ACC112 (cell line): ENCODE results near the gene PRKCB.
"Not testable (repeated sequence)": the region's sequence is repeated elsewhere in the genome, so short reads cannot be mapped to it uniquely, and the experiment has no call there.

Source experiments
- H2AFZ ChIP-seq: fragments of 200-600 bp; sonication (generic); one replicate; pipeline ENCODE4 v1.6.0; 2017; ENCODE audit warnings: antibody characterized with exemption, low read length; ENCODE audit not compliant: unreplicated experiment
- H3K27ac ChIP-seq: fragments of 200-600 bp; sonication (generic); 2 replicates; pipeline ENCODE4 v1.5.1; 2014; ENCODE audit warnings: low read depth, mild to moderate bottlenecking, antibody characterized with exemption, low read length, moderate library complexity
- H3K27me3 ChIP-seq: fragments of 200-600 bp; sonication (generic); 2 replicates; pipeline ENCODE4 v1.6.1; 2014; ENCODE audit warnings: mild to moderate bottlenecking, antibody characterized with exemption, low read length, moderate library complexity, mixed read lengths; ENCODE audit not compliant: insufficient read depth
- H3K36me3 ChIP-seq: fragments of 200-600 bp; sonication (generic); 2 replicates; pipeline ENCODE4 v1.6.1; 2016; ENCODE audit warnings: mild to moderate bottlenecking, antibody characterized with exemption, low read length, moderate library complexity, mixed read lengths; ENCODE audit not compliant: insufficient read depth
- H3K4me1 ChIP-seq: fragments of 200-600 bp; sonication (generic); one replicate; pipeline ENCODE4 v1.6.1; 2016; ENCODE audit warnings: low read length, mixed read lengths; ENCODE audit not compliant: insufficient read depth, unreplicated experiment, control insufficient read depth
- H3K4me3 ChIP-seq: fragments of 200-600 bp; sonication (generic); 2 replicates; pipeline ENCODE4 v1.5.1; 2014; ENCODE audit warnings: mild to moderate bottlenecking, low read depth, low read length
- H3K79me2 ChIP-seq: fragments of 200-600 bp; sonication (generic); one replicate; pipeline ENCODE4 v1.6.0; 2016; ENCODE audit warnings: low read length; ENCODE audit not compliant: control insufficient read depth, unreplicated experiment, insufficient read depth

The PRKCB gene

DNA sequence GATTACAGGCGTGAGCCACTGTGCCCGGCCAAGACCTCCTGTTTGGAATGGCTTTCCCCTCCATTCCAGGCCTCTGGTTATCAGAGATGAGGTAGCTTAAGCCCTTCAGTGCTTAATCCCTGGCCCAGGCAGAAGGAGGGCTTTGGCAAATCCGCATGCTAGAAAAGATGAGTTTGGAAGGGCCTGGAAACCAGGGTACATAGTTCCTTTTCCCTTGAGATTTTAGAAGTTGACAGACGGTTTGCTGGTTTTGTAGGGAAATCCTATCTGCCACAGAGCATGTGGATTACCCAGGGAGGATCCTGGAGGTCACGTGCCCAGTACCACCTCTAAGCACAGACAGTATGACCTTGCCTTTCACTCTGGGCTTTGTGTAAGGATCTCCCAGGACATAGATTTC is 305.7 kb downstream of the PRKCB start:
- H3K36me3 ChIP-seq: no peaks in the 10 kb centered on the region
- H3K27me3 ChIP-seq: no peaks in the 10 kb centered on the region
- H3K4me1 ChIP-seq: no peaks in the 10 kb centered on the region

DNA sequence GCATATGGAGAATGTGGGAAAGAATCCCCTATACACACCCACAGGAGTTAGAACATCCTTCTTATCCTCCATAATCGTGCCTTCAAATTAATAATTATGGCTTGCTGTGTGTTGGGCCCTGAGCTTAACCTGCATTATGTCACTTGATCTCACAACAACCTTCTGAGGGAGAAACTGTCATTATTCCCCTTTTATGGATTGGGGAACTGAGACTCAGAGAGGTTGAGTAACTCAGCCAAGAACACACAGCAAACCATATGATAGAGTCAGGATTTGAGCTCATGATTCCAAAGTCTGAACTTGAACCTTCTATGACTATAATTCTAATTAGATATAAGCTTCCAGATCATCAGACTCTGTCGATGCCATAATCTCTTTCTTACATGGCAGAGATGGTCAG is 306.1 kb downstream of the PRKCB start:
- Histone ChIP-seq H2AFZ (no peak overlapping the region), H3K27me3 (no peaks in the 10 kb centered on the region), H3K4me3 (no peak overlapping the region), H3K27ac (no peak overlapping the region), H3K36me3 (no peaks in the 10 kb centered on the region), H3K4me1 (no peaks in the 10 kb centered on the region), H3K79me2 (no peaks in the 10 kb centered on the region)

More for the DNA sequence above, 305.7 kb downstream of the PRKCB start:
- no peak overlapping the region for H3K4me3 ChIP-seq
- no peaks in the 10 kb centered on the region for H3K79me2 ChIP-seq
- H2AFZ ChIP-seq: no peak overlapping the region
- no peak overlapping the region for H3K27ac ChIP-seq

DNA sequence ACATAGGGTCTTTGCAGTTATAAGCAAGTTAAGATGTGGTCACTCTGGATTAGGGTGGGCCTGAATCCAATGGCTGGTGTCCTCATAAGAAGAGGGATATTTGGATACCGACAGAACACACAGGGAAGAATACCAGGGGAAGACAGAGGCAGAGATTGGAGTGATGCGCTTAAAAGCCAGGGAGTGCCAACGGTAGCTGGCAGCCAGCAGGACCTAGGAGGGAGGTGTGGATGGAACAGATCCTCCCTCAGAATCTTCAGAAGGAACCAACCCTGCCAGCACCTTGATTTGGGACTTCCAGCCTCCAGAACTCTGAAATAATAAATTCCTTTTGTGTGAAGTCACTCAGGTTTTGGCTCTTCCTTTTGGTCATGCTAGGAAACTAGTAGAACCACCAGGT is 310.1 kb downstream of the PRKCB start:
- Histone ChIP-seq H3K79me2 (no peaks in the 10 kb centered on the region), H3K4me3 (no peak overlapping the region), H3K27ac (no peak overlapping the region), H3K4me1 (no peaks in the 10 kb centered on the region), H2AFZ (no peak overlapping the region), H3K27me3 (no peaks in the 10 kb centered on the region), H3K36me3 (no peaks in the 10 kb centered on the region)

DNA sequence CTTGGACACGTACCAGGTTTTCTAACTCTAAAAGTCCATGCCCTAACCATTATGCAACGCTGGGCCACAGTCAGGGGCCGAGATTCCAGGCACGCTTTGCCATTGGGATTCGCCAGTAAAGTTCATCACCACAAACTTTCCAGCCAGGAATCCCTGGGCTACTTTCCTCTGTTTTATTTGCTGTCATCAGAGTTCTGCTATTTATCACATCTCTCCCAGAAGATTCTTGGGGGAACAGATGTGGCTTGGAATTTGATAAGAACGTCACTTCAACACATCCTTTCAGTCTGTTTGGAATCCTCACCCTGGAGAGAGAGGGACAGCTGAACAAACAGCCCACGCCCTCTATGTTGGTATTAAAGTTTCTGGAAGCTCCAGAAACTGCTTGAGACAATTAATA is 310.7 kb downstream of the PRKCB start:
- H3K4me1 ChIP-seq: no peaks in the 10 kb centered on the region
- H2AFZ ChIP-seq: no peak overlapping the region
- H3K27ac ChIP-seq: no peak overlapping the region
- no peaks in the 10 kb centered on the region for H3K36me3 ChIP-seq
- H3K27me3 ChIP-seq: no peaks in the 10 kb centered on the region
- no peak overlapping the region for H3K4me3 ChIP-seq
- no peaks in the 10 kb centered on the region for H3K79me2 ChIP-seq

- no peak overlapping the region for H3K4me3 ChIP-seq
- no peaks in the 10 kb centered on the region for H3K4me1 ChIP-seq
- no peaks in the 10 kb centered on the region for H3K79me2 ChIP-seq
- H2AFZ ChIP-seq: no peak overlapping the region
- no peaks in the 10 kb centered on the region for H3K27me3 ChIP-seq
- no peak overlapping the region for H3K27ac ChIP-seq
- H3K36me3 ChIP-seq: no peaks in the 10 kb centered on the region
Observed at GRCh38 chr16:24149102-24149501, 313.3 kb downstream of the PRKCB start.

DNA sequence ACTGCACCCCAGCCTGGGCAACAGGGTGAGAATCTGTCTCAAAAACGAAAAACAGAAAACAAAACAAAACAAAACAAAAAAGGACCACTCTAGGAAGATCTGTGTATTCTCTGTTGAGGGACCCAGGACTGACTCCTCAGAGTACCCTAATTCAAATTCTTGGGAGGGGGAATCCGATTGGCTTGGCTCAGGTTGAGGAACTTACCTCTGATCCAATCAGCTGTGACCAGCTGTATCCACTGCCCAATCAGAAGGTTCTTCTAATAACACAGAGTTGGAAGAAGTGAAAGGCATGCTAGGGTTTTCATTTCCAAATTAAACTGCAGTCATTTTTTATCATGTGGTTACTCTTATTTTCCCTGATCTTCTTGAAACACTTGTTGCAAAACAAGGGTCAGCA is 314.5 kb downstream of the PRKCB start:
- Histone ChIP-seq H3K4me1 (no peaks in the 10 kb centered on the region), H3K27ac (no peak overlapping the region), H3K79me2 (no peaks in the 10 kb centered on the region), H2AFZ (no peak overlapping the region), H3K4me3 (no peak overlapping the region), H3K27me3 (no peaks in the 10 kb centered on the region), H3K36me3 (no peaks in the 10 kb centered on the region)

- Histone ChIP-seq H3K4me3 (no peak overlapping the region), H2AFZ (no peak overlapping the region), H3K36me3 (no peaks in the 10 kb centered on the region), H3K4me1 (no peaks in the 10 kb centered on the region), H3K79me2 (no peaks in the 10 kb centered on the region), H3K27ac (no peak overlapping the region), H3K27me3 (no peaks in the 10 kb centered on the region)
Observed at GRCh38 chr16:24151482-24151939, 315.7 kb downstream of the PRKCB start.

DNA sequence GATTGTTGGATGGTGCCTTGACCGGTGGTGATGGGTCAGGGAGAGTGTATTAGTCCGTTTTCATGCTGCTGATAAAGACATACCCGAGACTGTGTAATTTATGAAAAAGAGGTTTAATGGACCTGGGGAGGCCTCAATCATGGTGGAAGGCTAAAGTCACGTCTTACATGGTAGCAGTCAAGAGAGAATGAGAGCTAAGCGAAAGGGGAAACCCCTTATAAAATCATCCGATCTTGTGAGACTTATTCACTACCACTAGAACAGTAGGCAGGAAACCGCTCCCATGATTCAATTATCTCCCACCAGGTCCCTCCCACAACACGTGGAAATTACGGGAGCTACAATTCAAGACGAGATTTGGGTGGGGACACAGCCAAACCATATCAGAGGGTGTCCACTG is 316.3 kb downstream of the PRKCB start:
- H2AFZ ChIP-seq, H3K4me3 ChIP-seq, H3K27me3 ChIP-seq, H3K27ac ChIP-seq, H3K79me2 ChIP-seq, H3K36me3 ChIP-seq, H3K4me1 ChIP-seq: not testable (repeated sequence)

- H2AFZ ChIP-seq: no peak overlapping the region
- no peaks in the 10 kb centered on the region for H3K36me3 ChIP-seq
- H3K4me3 ChIP-seq: no peak overlapping the region
- no peaks in the 10 kb centered on the region for H3K27me3 ChIP-seq
- H3K27ac ChIP-seq: no peak overlapping the region
- no peaks in the 10 kb centered on the region for H3K79me2 ChIP-seq
- H3K4me1 ChIP-seq: no peaks in the 10 kb centered on the region
Observed at GRCh38 chr16:24152826-24153225, 317.0 kb downstream of the PRKCB start.

GRCh38 chr16:24156777-24157176 is 321.0 kb downstream of the PRKCB start:
- Histone ChIP-seq H3K27me3 (no peaks in the 10 kb centered on the region), H3K4me1 (no peaks in the 10 kb centered on the region), H3K79me2 (no peaks in the 10 kb centered on the region), H2AFZ (no peak overlapping the region), H3K27ac (no peak overlapping the region), H3K36me3 (no peaks in the 10 kb centered on the region), H3K4me3 (no peak overlapping the region)

DNA sequence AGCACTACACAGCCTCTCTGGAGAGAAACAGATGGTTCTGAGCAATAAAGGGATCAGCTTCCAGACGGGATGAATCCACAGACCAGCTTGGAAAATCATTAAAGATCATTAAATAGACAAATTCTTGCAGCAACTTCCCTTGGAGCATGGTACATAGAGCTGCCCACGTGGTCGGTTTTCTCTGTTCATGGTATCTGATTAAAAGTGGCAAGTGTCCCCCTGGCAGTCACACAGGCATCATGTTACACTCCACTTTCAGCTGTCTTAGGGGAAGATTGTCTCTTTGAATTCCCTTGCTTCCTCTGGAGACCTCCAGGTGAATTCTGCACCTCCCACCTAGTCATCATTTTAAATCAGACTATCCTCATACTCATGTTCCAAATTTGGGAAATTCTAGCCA is 328.2 kb downstream of the PRKCB start:
- H2AFZ ChIP-seq: no peak overlapping the region
- H3K4me1 ChIP-seq: no peaks in the 10 kb centered on the region
- no peak overlapping the region for H3K27ac ChIP-seq
- H3K36me3 ChIP-seq: no peaks in the 10 kb centered on the region
- no peak overlapping the region for H3K4me3 ChIP-seq
- no peaks in the 10 kb centered on the region for H3K27me3 ChIP-seq
- H3K79me2 ChIP-seq: no peaks in the 10 kb centered on the region
